ENCODE data around the gene G6PC1. TPM values are rescaled to one million over a fixed set of nuclear protein-coding genes. Genes with fewer than 3 reads are reported as not detected.

Gene G6PC1
- total and polyA plus RNA-seq, 2 of the 13 experiments (the other 11 are each of a cell fraction or from before 2014, with no cell fraction given), result 1.7 to 37.9 TPM

GRCh38 chr17:42895185-42895555, 5.4 kb upstream of the G6PC1 start:
- 7% methylated on average over 2 of the region's 2 CpGs for WGBS (ENCODE audit: low lambda C conversion rate)
- no peak for ATAC-seq
- no peaks in the 10 kb centered on the region for H3K36me3 ChIP-seq (replicated peaks in 1 of 2; ENCODE audit: control insufficient read depth in 1 of 2, insufficient read depth in 2 of 2, low read length in 2 of 2)
- in situ Hi-C loops (cut with HindIII; ENCODE audit: extremely low pct_ligation_motif_present, low pct_unique_long_range_greater_than_20kb), result no loop called here
- no peak for DNase-seq (ENCODE audit: low spot score)
- H3K27ac ChIP-seq (ENCODE audit: extremely low read length, insufficient read depth, low read length), result peak overlapping the region; percentile 85
- POLR2A ChIA-PET, result interaction anchor here (1.1 to 3.6 kb wide), 12 partner anchors 9 to 145 kb away, joined by 3 to 32 read pairs (median 9); partner anchors contain the start of gene BECN1
- H3K4me2 ChIP-seq (ENCODE audit: low read depth, low read length), result peak overlapping the region; percentile 84
- no peaks in the 10 kb centered on the region for H3K27me3 ChIP-seq (ENCODE audit: control insufficient read depth in 1 of 2, insufficient read depth in 2 of 2, low read length in 2 of 2)
- CTCF ChIA-PET (ENCODE audit: low intra/inter-chr PET ratio, low total read pairs), result no interaction called here
- intact Hi-C loops (cut with micrococcal nuclease; ENCODE audit: unreplicated experiment), result no loop called here
- H3K79me2 ChIP-seq (ENCODE audit: insufficient read depth, low read length), result no peaks in the 10 kb centered on the region
- no peak for FAIRE-seq
- no peaks in the 10 kb centered on the region for H4K20me1 ChIP-seq (ENCODE audit: insufficient read depth, low read length)
- no peaks in the 10 kb centered on the region for H3K9me3 ChIP-seq (ENCODE audit: low read length)
- H3K9ac ChIP-seq (ENCODE audit: insufficient read depth, low read depth, low read length), result peak overlapping the region; percentile 64
- H2AFZ ChIP-seq (ENCODE audit: low read length), result no peak overlapping the region
- BruUV-seq (replicated peaks), result no TSS peak
- H3K4me3 ChIP-seq (replicated peaks in 1 of 3; ENCODE audit: insufficient read depth in 1 of 3, low read depth in 2 of 3, low read length in 3 of 3), result peak overlapping the region; percentile 9 to 57 (median 22); a peak in 4 of 6 replicates
- H3K4me1 ChIP-seq (ENCODE audit: insufficient read depth, low read length), result peaks cover 95% of the 10 kb centered on the region
- TF ChIP-seq GATAD1 (CRISPR knock-in tag; IDR thresholded peaks at IDR 0.05), result 0 out of 2 replicates have a peak, but pooled peaks have one; percentile 25
- no peak for TF ChIP-seq HNRNPL (IDR thresholded peaks at IDR 0.05; ENCODE audit: low read depth, low read length)
- TF ChIP-seq ELF3 (CRISPR knock-in tag; IDR thresholded peaks at IDR 0.05), result 0 out of 2 replicates have a peak, but pooled peaks have one; percentile 34
- no peak for TF ChIP-seq ZBTB21 (CRISPR knock-in tag; IDR thresholded peaks at IDR 0.05)
- TF ChIP-seq KDM4B (CRISPR knock-in tag; IDR thresholded peaks at IDR 0.05), result 0 out of 2 replicates have a peak, but pooled peaks have one; percentile 28
- TF ChIP-seq RFXAP (CRISPR knock-in tag; IDR thresholded peaks at IDR 0.05; ENCODE audit: borderline replicate concordance), result peak; percentile 8; the same call in 1 of the 2 replicates
- TF ChIP-seq ZFY (CRISPR knock-in tag; IDR thresholded peaks at IDR 0.05), result peak; percentile 29; the same call in 1 of the 2 replicates
- no peak for TF ChIP-seq ZZZ3 (CRISPR knock-in tag; IDR thresholded peaks at IDR 0.05; ENCODE audit: borderline replicate concordance)
- 0 out of 2 replicates have a peak, but pooled peaks have one; percentile 20 for TF ChIP-seq RARA (CRISPR knock-in tag; IDR thresholded peaks at IDR 0.05)
- TF ChIP-seq BORCS8-MEF2B (CRISPR knock-in tag; IDR thresholded peaks at IDR 0.05), result no peak
- no peak for TF ChIP-seq TBX2 (CRISPR knock-in tag; IDR thresholded peaks at IDR 0.05; ENCODE audit: borderline replicate concordance)
- TF ChIP-seq CC2D1A (CRISPR knock-in tag; IDR thresholded peaks at IDR 0.05), result 0 out of 2 replicates have a peak, but pooled peaks have one; percentile 29
- no peak for TF ChIP-seq RFXANK (CRISPR knock-in tag; IDR thresholded peaks at IDR 0.05)
- TF ChIP-seq ZNF615 (CRISPR knock-in tag; IDR thresholded peaks at IDR 0.05; ENCODE audit: borderline replicate concordance), result 0 out of 2 replicates have a peak, but pooled peaks have one; percentile 68
- TF ChIP-seq ZBED4 (CRISPR knock-in tag; IDR thresholded peaks at IDR 0.05; ENCODE audit: borderline replicate concordance), result 0 out of 2 replicates have a peak, but pooled peaks have one; percentile 50
- TF ChIP-seq TEAD3 (CRISPR knock-in tag; optimal IDR thresholded peaks at IDR 0.05; ENCODE audit: borderline replicate concordance), result peak; percentile 11
- TF ChIP-seq ZNF614 (CRISPR knock-in tag; IDR thresholded peaks at IDR 0.05; ENCODE audit: borderline replicate concordance), result peak; percentile 1; the same call in 1 of the 2 replicates
- TF ChIP-seq ZNF501 (CRISPR knock-in tag; IDR thresholded peaks at IDR 0.05), result 0 out of 2 replicates have a peak, but pooled peaks have one; percentile 35
- no peak for TF ChIP-seq SAP130 (CRISPR knock-in tag; IDR thresholded peaks at IDR 0.05; ENCODE audit: low read depth)
- TF ChIP-seq HIC2 (CRISPR knock-in tag; IDR thresholded peaks at IDR 0.05; ENCODE audit: low read depth), result peak; percentile 38; the same call in 1 of the 2 replicates
- TF ChIP-seq GFI1 (CRISPR knock-in tag; IDR thresholded peaks at IDR 0.05; ENCODE audit: borderline replicate concordance), result peak; percentile 48; the same call in 1 of the 2 replicates

All from HepG2 (cell line).